ENCODE measurements around the gene WDR82. TPM values are rescaled to one million over a fixed set of nuclear protein-coding genes. Genes with fewer than 3 reads are reported as not detected.
A peak's percentile ranks its signal among the peaks of the same experiment; 100 is the strongest.

WDR82 gene
- total and polyA plus RNA-seq, 10 of the 15 experiments (the other 5 are each of a cell fraction or from before 2014, with no cell fraction given) = 10.1 to 82.4 (median 48.7) TPM

GRCh38 chr3:52232279-52233107 lies 46.0 kb downstream of the WDR82 start:
- SMC1A ChIA-PET (ENCODE audit: uncharacterized antibody, unreplicated experiment) = interaction anchor here (0.6 to 2.9 kb wide), 12 partner anchors 9 to 214 kb away, joined by 3 to 36 read pairs (median 6); partner anchors contain the start of gene WDR82
- no peak overlapping the region for H3K4me3 ChIP-seq

More at GRCh38 chr3:52232279-52233107, 46.0 kb downstream of the WDR82 start:
- WGBS (ENCODE audit: insufficient coverage, insufficient replicate concordance, low lambda C conversion rate, missing lambda C conversion rate) = 78% methylated on average over 28 of the region's 28 CpGs
- no peak overlapping the region for H2AFZ ChIP-seq (ENCODE audit: control insufficient read depth, low read depth, low read length)
- BruUV-seq (replicated peaks) = no TSS peak
- DNase-seq (ENCODE audit: low read depth, low spot score) = no peak
- peaks cover 13% of the 10 kb centered on the region for H3K4me1 ChIP-seq (ENCODE audit: control insufficient read depth, insufficient read depth, low read length)
- peaks cover 14 to 27% of the 10 kb centered on the region in 2 experiments for H3K36me3 ChIP-seq (ENCODE audit: control insufficient read depth in 2 of 2, insufficient read depth in 2 of 2, low read length in 1 of 2)
- H3K4me2 ChIP-seq (ENCODE audit: control insufficient read depth, insufficient read depth) = peak overlapping the region; percentile 35
- TF ChIP-seq SKIL (IDR thresholded peaks at IDR 0.05; ENCODE audit: low read depth, poor library complexity, severe bottlenecking) (no peak), KDM1A (IDR thresholded peaks at IDR 0.05; ENCODE audit: borderline replicate concordance) (no peak), MXI1 (IDR thresholded peaks at IDR 0.05; ENCODE audit: low read depth, low read length) (no peak), MLLT1 (IDR thresholded peaks at IDR 0.05) (peak; percentile 71; the same call in 1 of the 2 replicates), TCF12 (IDR thresholded peaks at IDR 0.05; ENCODE audit: low read depth, low read length) (no peak), CHD4 (IDR thresholded peaks at IDR 0.05) (no peak), SPI1 (IDR thresholded peaks at IDR 0.05; ENCODE audit: borderline replicate concordance, insufficient read depth, low read depth, low read length) (no peak), TAF1 (IDR thresholded peaks at IDR 0.05; ENCODE audit: borderline replicate concordance, low read depth, low read length) (no peak), BRCA1 (IDR thresholded peaks at IDR 0.05; ENCODE audit: low read depth, low read length) (no peak), POLR2A (IDR thresholded peaks at IDR 0.05; ENCODE audit: low read depth, low read length) (no peak), CTCF (IDR thresholded peaks at IDR 0.05 in 2 of 3, conservative IDR thresholded peaks at IDR 0.05 in 1 of 3; ENCODE audit: control insufficient read depth in 2 of 3, extremely low read depth in 1 of 3, insufficient read depth in 1 of 3, low read depth in 3 of 3, low read length in 3 of 3) (0 out of 6 replicates have a peak, but pooled peaks of 1 of the 3 experiments have one; percentile 5), ZBTB33 (IDR thresholded peaks at IDR 0.05) (no peak), ZNF24 (IDR thresholded peaks at IDR 0.05) (no peak)
- H3K9me3 ChIP-seq (replicated peaks; ENCODE audit: control insufficient read depth, insufficient read depth, low read length) = no peaks in the 10 kb centered on the region
- in situ Hi-C loops (cut with MboI) = loop anchor here (5.0 kb wide), 1 partner anchor 110 kb away; no protein-coding TSS in a partner anchor
- ChIA-PET CTCF (interaction anchor here (0.6 to 5.7 kb wide), 30 partner anchors 8 to 231 kb away, joined by 3 to 91 read pairs (median 4); partner anchors contain the start of genes GLYCTK and WDR82), RAD21 (ENCODE audit: unreplicated experiment) (interaction anchor here (0.5 to 3.1 kb wide), 18 partner anchors 8 to 214 kb away, joined by 3 to 30 read pairs (median 6); partner anchors contain the start of genes GLYCTK, POC1A, PPM1M and WDR82), POLR2A (interaction anchor here (0.6 to 2.4 kb wide), 9 partner anchors 12 to 180 kb away, joined by 3 to 8 read pairs (median 3); partner anchors contain the start of gene WDR82)
- no peaks in the 10 kb centered on the region for H4K20me1 ChIP-seq (ENCODE audit: control insufficient read depth, insufficient read depth)
- no peak overlapping the region for H3K9ac ChIP-seq (ENCODE audit: control insufficient read depth, insufficient read depth, low read length)
- H3K27ac ChIP-seq (ENCODE audit: control insufficient read depth, insufficient read depth) = no peak overlapping the region
- H3K79me2 ChIP-seq (ENCODE audit: control insufficient read depth, insufficient read depth, low read length) = peaks cover 11% of the 10 kb centered on the region
- intact Hi-C loops (cut with micrococcal nuclease; ENCODE audit: unreplicated experiment) = no loop called here
- FAIRE-seq = no peak
- peak; percentile 6; the same call in 2 of the 3 replicates for ATAC-seq
- no peaks in the 10 kb centered on the region for H3K27me3 ChIP-seq (replicated peaks in 1 of 2; ENCODE audit: control insufficient read depth in 2 of 2, insufficient read depth in 2 of 2, low read length in 1 of 2)
